H9 (cell line): ENCODE data around the gene KDM4C. TPM values are rescaled to one million over a fixed set of nuclear protein-coding genes. Genes with fewer than 3 reads are reported as not detected.

Experiments
- DNase-seq: peaks from one replicate; pipeline ENCODE4 v3.0.0-alpha.2; 2017
- H2AFZ ChIP-seq: one replicate; pipeline ENCODE4 v1.6.1; 2013; ENCODE audit warnings: mild to moderate bottlenecking, low read length, control low read depth, moderate library complexity
- H2AK5ac ChIP-seq: 2 replicates; pipeline ENCODE4 v1.6.1; 2013; ENCODE audit warnings: low read length, control low read depth, mixed read lengths; ENCODE audit not compliant: insufficient read length
- H2BK120ac ChIP-seq: one replicate; pipeline ENCODE4 v1.6.1; 2013; ENCODE audit warnings: low read depth, mild to moderate bottlenecking, low read length, control low read depth, inconsistent platforms; ENCODE audit not compliant: poor library complexity, severe bottlenecking
- H2BK12ac ChIP-seq: 2 replicates; pipeline ENCODE4 v1.6.1; 2013; ENCODE audit warnings: low read length, control low read depth, mixed read lengths, low read depth; ENCODE audit not compliant: insufficient read length
- H2BK15ac ChIP-seq: 2 replicates; pipeline ENCODE4 v1.6.1; 2013; ENCODE audit warnings: low read depth, low read length, control low read depth
- H2BK20ac ChIP-seq: one replicate; pipeline ENCODE4 v1.6.1; 2013; ENCODE audit warnings: low read depth, mild to moderate bottlenecking, low read length, control low read depth, inconsistent platforms; ENCODE audit not compliant: poor library complexity, severe bottlenecking
- H2BK5ac ChIP-seq: 2 replicates; pipeline ENCODE4 v1.6.1; 2013; ENCODE audit warnings: low read length, control low read depth, mixed read lengths; ENCODE audit not compliant: insufficient read length
- H3K14ac ChIP-seq: 2 replicates; pipeline ENCODE4 v1.6.1; 2013; ENCODE audit warnings: low read length, control low read depth; ENCODE audit not compliant: insufficient read depth
- H3K18ac ChIP-seq: 2 replicates; pipeline ENCODE4 v1.6.1; 2013; ENCODE audit warnings: low read depth, mild to moderate bottlenecking, mixed read lengths, low read length, control low read depth; ENCODE audit not compliant: insufficient read length
- H3K23ac ChIP-seq: 2 replicates; pipeline ENCODE4 v1.6.1; 2013; ENCODE audit warnings: low read length, control low read depth, mixed read lengths, low read depth; ENCODE audit not compliant: insufficient read length
- H3K23me2 ChIP-seq: 2 replicates; pipeline ENCODE4 v1.6.1; 2013; ENCODE audit warnings: low read depth, mild to moderate bottlenecking, mixed read lengths, low read length, control low read depth; ENCODE audit not compliant: insufficient read length, poor library complexity, severe bottlenecking
- H3K27ac ChIP-seq: 2 replicates; pipeline ENCODE4 v1.5.1; 2013; ENCODE audit warnings: low read length, control low read depth, mixed read lengths, low read depth; ENCODE audit not compliant: insufficient read length
- H3K27me3 ChIP-seq: 2 replicates; pipeline ENCODE4 v1.6.1; 2013; ENCODE audit warnings: low read length, control low read depth, inconsistent platforms; ENCODE audit not compliant: insufficient read depth
- H3K4ac ChIP-seq: 2 replicates; pipeline ENCODE4 v1.6.1; 2013; ENCODE audit warnings: low read depth, mild to moderate bottlenecking, control low read depth, inconsistent platforms, low read length, moderate library complexity
- H3K4me1 ChIP-seq: 2 replicates; pipeline ENCODE4 v1.6.1; 2013; ENCODE audit warnings: low read length, control low read depth, inconsistent platforms; ENCODE audit not compliant: insufficient read depth
- H3K4me2 ChIP-seq: 2 replicates; pipeline ENCODE4 v1.6.1; 2013; ENCODE audit warnings: low read length, control low read depth, mixed read lengths; ENCODE audit not compliant: insufficient read length, insufficient read depth
- H3K56ac ChIP-seq: 2 replicates; pipeline ENCODE4 v1.6.1; 2013; ENCODE audit warnings: low read depth, mild to moderate bottlenecking, mixed read lengths, low read length, control low read depth; ENCODE audit not compliant: insufficient read length
- H3K79me1 ChIP-seq: 2 replicates; pipeline ENCODE4 v1.6.1; 2013; ENCODE audit warnings: low read depth, mild to moderate bottlenecking, moderate library complexity, low read length, control low read depth, inconsistent platforms; ENCODE audit not compliant: insufficient read depth, poor library complexity, severe bottlenecking
- H3K79me2 ChIP-seq: 2 replicates; pipeline ENCODE4 v1.6.1; 2013; ENCODE audit warnings: low read length, control low read depth, inconsistent platforms; ENCODE audit not compliant: insufficient read depth
- H3K9ac ChIP-seq: 2 replicates; pipeline ENCODE4 v1.6.1; 2013; ENCODE audit warnings: low read length, control low read depth, mixed read lengths; ENCODE audit not compliant: insufficient read length; ENCODE audit errors: extremely low read depth
- H3K9me3 ChIP-seq: one replicate; pipeline ENCODE4 v1.6.1; 2013; ENCODE audit warnings: low read depth, low read length, inconsistent platforms; ENCODE audit not compliant: control insufficient read depth
- H3T11ph ChIP-seq: one replicate; pipeline ENCODE4 v1.6.1; 2013; ENCODE audit warnings: mild to moderate bottlenecking, low read length, control low read depth, inconsistent platforms
- H4K20me1 ChIP-seq: one replicate; pipeline ENCODE4 v1.6.1; 2013; ENCODE audit not compliant: control insufficient read depth, insufficient read length, insufficient read depth
- H4K5ac ChIP-seq: 2 replicates; pipeline ENCODE4 v1.6.1; 2013; ENCODE audit warnings: low read depth, mild to moderate bottlenecking, mixed read lengths, low read length, control low read depth; ENCODE audit not compliant: insufficient read length
- H4K8ac ChIP-seq: replicated peaks from 2 replicates; pipeline ENCODE4 v1.6.1; 2013; ENCODE audit warnings: low read length, control low read depth, mixed read lengths, low read depth; ENCODE audit not compliant: insufficient read length
- H4K91ac ChIP-seq: 2 replicates; pipeline ENCODE4 v1.6.1; 2013; ENCODE audit warnings: low read depth, mild to moderate bottlenecking, moderate library complexity, mixed read lengths, low read length, control low read depth; ENCODE audit not compliant: insufficient read length
- H3K27ac Mint-ChIP-seq, 3 experiments: 2 replicates in 2 of 3; 3 replicates in 1 of 3; pipeline ENCODE4 v1.8.0; 2020 to 2021; ENCODE audit warnings: mixed read lengths in 3 of 3, mild to moderate bottlenecking in 1 of 3, moderate library complexity in 1 of 3
- H3K27me3 Mint-ChIP-seq: 2 replicates; pipeline ENCODE4 v1.8.0; 2021; ENCODE audit warnings: low read depth, mild to moderate bottlenecking, moderate library complexity, mixed read lengths
- H3K36me3 Mint-ChIP-seq, 3 experiments: 2 replicates in 2 of 3; 3 replicates in 1 of 3; pipeline ENCODE4 v1.8.0; 2020 to 2021; ENCODE audit warnings: low read depth in 3 of 3, mixed read lengths in 3 of 3; ENCODE audit not compliant: insufficient read depth in 1 of 3
- H3K4me1 Mint-ChIP-seq, 2 experiments: 2 replicates each; pipeline ENCODE4 v1.8.0; 2020; ENCODE audit warnings: mixed read lengths in 2 of 2
- H3K4me3 Mint-ChIP-seq, 2 experiments: 2 replicates in 1 of 2; 3 replicates in 1 of 2; pipeline ENCODE4 v1.8.0; 2020 to 2021; ENCODE audit warnings: mild to moderate bottlenecking in 2 of 2, mixed read lengths in 2 of 2, moderate library complexity in 1 of 2
- H3K9me3 Mint-ChIP-seq, 2 experiments: 2 replicates in 1 of 2; 3 replicates in 1 of 2; pipeline ENCODE4 v1.8.0; 2020; ENCODE audit warnings: mild to moderate bottlenecking in 2 of 2, mixed read lengths in 2 of 2, moderate library complexity in 1 of 2
- WGBS: extraction: QIAGEN DNeasy Blood & Tissue Kit; methylation state at CpG from one replicate; pipeline ENCODE4 v1.1.7; 2013; ENCODE audit warnings: missing lambda C conversion rate, low lambda C conversion rate, mixed read lengths; ENCODE audit not compliant: insufficient read length; ENCODE audit errors: extremely low coverage; 5-methylcytosine and 5-hydroxymethylcytosine counted together
- total RNA-seq: library from RNA; stranded (reverse); gene quantifications from 2 replicates; pipeline ENCODE4 v1.2.1, GENCODE V29; 2021
- TF ChIP-seq, protein P1 (sequence below): fragments of 200-600 bp; sonication (generic); conservative IDR thresholded peaks from 3 replicates; pipeline ENCODE4 v1.8.0; 2021; ENCODE audit warnings: antibody characterized with exemption, mild to moderate bottlenecking

The KDM4C gene
- total RNA-seq, 1 experiment from 2014 or later = 24.0 TPM

DNA sequence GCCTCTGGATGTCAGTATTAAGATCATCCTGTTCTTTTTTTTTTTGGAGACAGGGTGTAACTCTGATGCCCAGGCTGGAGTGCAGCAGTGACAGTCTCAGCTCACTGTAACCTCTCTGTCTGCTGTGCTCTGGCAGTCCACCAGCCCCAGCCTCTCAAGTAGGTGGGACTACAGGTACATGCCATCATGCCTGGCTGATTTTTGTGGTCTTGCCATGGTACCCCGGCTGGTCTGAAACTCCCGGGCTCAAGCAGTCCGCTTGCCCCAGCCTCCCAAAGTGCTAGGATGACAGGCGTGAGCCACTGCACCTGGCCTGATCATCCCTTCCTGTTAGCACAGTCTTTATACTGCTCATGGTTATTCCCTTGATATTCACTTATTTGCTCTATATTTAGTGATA is 3.5 kb downstream of the KDM4C start:
- TF ChIP-seq, protein P1, sequence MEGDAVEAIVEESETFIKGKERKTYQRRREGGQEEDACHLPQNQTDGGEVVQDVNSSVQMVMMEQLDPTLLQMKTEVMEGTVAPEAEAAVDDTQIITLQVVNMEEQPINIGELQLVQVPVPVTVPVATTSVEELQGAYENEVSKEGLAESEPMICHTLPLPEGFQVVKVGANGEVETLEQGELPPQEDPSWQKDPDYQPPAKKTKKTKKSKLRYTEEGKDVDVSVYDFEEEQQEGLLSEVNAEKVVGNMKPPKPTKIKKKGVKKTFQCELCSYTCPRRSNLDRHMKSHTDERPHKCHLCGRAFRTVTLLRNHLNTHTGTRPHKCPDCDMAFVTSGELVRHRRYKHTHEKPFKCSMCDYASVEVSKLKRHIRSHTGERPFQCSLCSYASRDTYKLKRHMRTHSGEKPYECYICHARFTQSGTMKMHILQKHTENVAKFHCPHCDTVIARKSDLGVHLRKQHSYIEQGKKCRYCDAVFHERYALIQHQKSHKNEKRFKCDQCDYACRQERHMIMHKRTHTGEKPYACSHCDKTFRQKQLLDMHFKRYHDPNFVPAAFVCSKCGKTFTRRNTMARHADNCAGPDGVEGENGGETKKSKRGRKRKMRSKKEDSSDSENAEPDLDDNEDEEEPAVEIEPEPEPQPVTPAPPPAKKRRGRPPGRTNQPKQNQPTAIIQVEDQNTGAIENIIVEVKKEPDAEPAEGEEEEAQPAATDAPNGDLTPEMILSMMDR = no peak
- no peaks in the 10 kb centered on the region for H3K27me3 Mint-ChIP-seq
- no peak overlapping the region for H3K56ac ChIP-seq

More for the DNA sequence above, 3.5 kb downstream of the KDM4C start:
- Mint-ChIP-seq H3K36me3 (peaks cover 0 to 7% (median 4%) of the 10 kb centered on the region in 3 experiments; a peak in 4 of 7 replicates), H3K4me1 (peaks cover 47 to 62% of the 10 kb centered on the region in 2 experiments), H3K9me3 (peaks cover 0 to 5% of the 10 kb centered on the region in 2 experiments; a peak in 1 of 5 replicates), H3K27ac (peak overlapping the region in 2 of 3 experiments; percentile 37 to 39; a peak in 1 of 7 replicates), H3K4me3 (no peak overlapping the region)
- no peak overlapping the region; the same call in 1 of the 2 replicates for H3K14ac ChIP-seq
- H3T11ph ChIP-seq = no peak overlapping the region
- H2BK12ac ChIP-seq = no peak overlapping the region
- no peak overlapping the region for H4K8ac ChIP-seq
- no peak overlapping the region for H3K4ac ChIP-seq
- H2BK120ac ChIP-seq = no peak overlapping the region
- peaks cover 10% of the 10 kb centered on the region for H3K4me1 ChIP-seq
- no peak overlapping the region for H2BK15ac ChIP-seq
- H2AK5ac ChIP-seq = no peak overlapping the region
- no CpG with 5 or more reads among the region's 4 CpGs for WGBS
- no peak overlapping the region for H4K91ac ChIP-seq
- H2BK20ac ChIP-seq = no peak overlapping the region
- no peaks in the 10 kb centered on the region for H3K79me1 ChIP-seq
- no peak overlapping the region for H3K9ac ChIP-seq
- H4K20me1 ChIP-seq = no peaks in the 10 kb centered on the region
- H4K5ac ChIP-seq = no peak overlapping the region
- H2AFZ ChIP-seq = no peak overlapping the region
- H3K4me2 ChIP-seq = no peak overlapping the region
- H3K27me3 ChIP-seq = no peaks in the 10 kb centered on the region
- no peak overlapping the region for H3K27ac ChIP-seq
- no peaks in the 10 kb centered on the region for H3K9me3 ChIP-seq
- H3K23me2 ChIP-seq = peaks cover 6% of the 10 kb centered on the region
- no peak overlapping the region for H2BK5ac ChIP-seq
- no peak overlapping the region for H3K18ac ChIP-seq
- no peak overlapping the region for H3K23ac ChIP-seq
- no peak for DNase-seq
- peaks cover 15% of the 10 kb centered on the region; the same call in 1 of the 2 replicates for H3K79me2 ChIP-seq
